Suppressor macrophage treated with lipopolysaccharide for 4 hours (primary cell): ENCODE results near the gene VPS13D.
"Not testable (repeated sequence)": the region's sequence is repeated elsewhere in the genome, so short reads cannot be mapped to it uniquely, and the experiment has no call there.

ENCODE experiments used
- DNase-seq: peaks from one replicate; pipeline ENCODE4 v3.0.0-alpha.2; 2020

The VPS13D gene

GRCh38 chr1:12290828-12291227 lies 61.0 kb downstream of the VPS13D start:
- DNase-seq: no peak

GRCh38 chr1:12293416-12293815 lies 63.6 kb downstream of the VPS13D start:
- DNase-seq: no peak

GRCh38 chr1:12294076-12294475 lies 64.2 kb downstream of the VPS13D start:
- no peak for DNase-seq

- DNase-seq: no peak
Measured at GRCh38 chr1:12296016-12296415, 66.2 kb downstream of the VPS13D start.

GRCh38 chr1:12296623-12297022 lies 66.8 kb downstream of the VPS13D start:
- DNase-seq: peak; percentile 81

- DNase-seq: no peak
Measured at GRCh38 chr1:12300706-12301105, 70.9 kb downstream of the VPS13D start.

GRCh38 chr1:12301518-12302237 lies 71.8 kb downstream of the VPS13D start:
- DNase-seq: no peak

- no peak for DNase-seq
Measured at GRCh38 chr1:12302798-12303447, 73.1 kb downstream of the VPS13D start.

GRCh38 chr1:12305377-12305776 lies 75.5 kb downstream of the VPS13D start:
- no peak for DNase-seq

- no peak for DNase-seq
Measured at GRCh38 chr1:12309783-12310742, 80.2 kb downstream of the VPS13D start.

GRCh38 chr1:12314333-12314903 lies 84.6 kb downstream of the VPS13D start:
- peak; percentile 32 for DNase-seq

- DNase-seq: peak; percentile 63
Measured at GRCh38 chr1:12315146-12315545, 85.3 kb downstream of the VPS13D start.

GRCh38 chr1:12316331-12316730 lies 86.5 kb downstream of the VPS13D start:
- DNase-seq: no peak

GRCh38 chr1:12320486-12320885 lies 90.7 kb downstream of the VPS13D start:
- no peak for DNase-seq

- DNase-seq: no peak
Measured at GRCh38 chr1:12324423-12324822, 94.6 kb downstream of the VPS13D start.

GRCh38 chr1:12324973-12325372 lies 95.1 kb downstream of the VPS13D start:
- DNase-seq: not testable (repeated sequence)

GRCh38 chr1:12326986-12327385 lies 97.2 kb downstream of the VPS13D start:
- DNase-seq: no peak

GRCh38 chr1:12327566-12327965 lies 97.7 kb downstream of the VPS13D start:
- no peak for DNase-seq

GRCh38 chr1:12333036-12333785 lies 103.4 kb downstream of the VPS13D start:
- DNase-seq: no peak

GRCh38 chr1:12335815-12336214 lies 106.0 kb downstream of the VPS13D start:
- no peak for DNase-seq

GRCh38 chr1:12336413-12336812 lies 106.6 kb downstream of the VPS13D start:
- no peak for DNase-seq

- DNase-seq: no peak
Measured at GRCh38 chr1:12338017-12338416, 108.2 kb downstream of the VPS13D start.
